ENCODE results near the gene TLN1.

TLN1 gene

GRCh38 chr9:35759795-35760194 is 27.8 kb upstream of the TLN1 start (continued):
- TF ChIP-seq ZNF133 (tag by site-specific recombination; IDR thresholded peaks at IDR 0.05) (no peak), GLI4 (tag by site-specific recombination; IDR thresholded peaks at IDR 0.05) (no peak)

GRCh38 chr9:35758475-35759050 is 26.6 kb upstream of the TLN1 start:
- no peaks in the 10 kb centered on the region for H3K9me3 ChIP-seq (ENCODE audit: control insufficient read depth, insufficient read depth, low read depth, low read length)
- H3K27ac ChIP-seq (ENCODE audit: extremely low read depth, low read depth, low read length), result no peak overlapping the region
- H3K36me3 ChIP-seq (ENCODE audit: control insufficient read depth in 2 of 2, insufficient read depth in 1 of 2, low read length in 2 of 2), result peaks cover 0 to 28% of the 10 kb centered on the region in 2 experiments; a peak in 1 of 3 replicates
- ChIA-PET POLR2A (no interaction called here), CTCF (interaction anchor here (0.7 to 3.9 kb wide), 6 partner anchors 10 to 714 kb away, joined by 3 to 20 read pairs (median 4); partner anchors contain the start of genes CREB3 and TLN1)
- peaks cover 13% of the 10 kb centered on the region for H3K4me1 ChIP-seq (ENCODE audit: control insufficient read depth, insufficient read depth, low read length)
- TF ChIP-seq ZNF624 (tag by site-specific recombination; IDR thresholded peaks at IDR 0.05) (no peak), KLF7 (tag by site-specific recombination; IDR thresholded peaks at IDR 0.05; ENCODE audit: borderline replicate concordance) (no peak), ZNF837 (tag by site-specific recombination; IDR thresholded peaks at IDR 0.05) (no peak), ZNF354C (tag by site-specific recombination; IDR thresholded peaks at IDR 0.05; ENCODE audit: borderline replicate concordance, low read depth) (no peak), ZBTB6 (tag by site-specific recombination; IDR thresholded peaks at IDR 0.05) (no peak), ZSCAN4 (tag by site-specific recombination; IDR thresholded peaks at IDR 0.05) (no peak), FEZF1 (tag by site-specific recombination; IDR thresholded peaks at IDR 0.05) (no peak), ZNF211 (tag by site-specific recombination; IDR thresholded peaks at IDR 0.05; ENCODE audit: low read depth) (no peak), YY1 (tag by site-specific recombination; IDR thresholded peaks at IDR 0.05) (no peak), ZSCAN30 (tag by site-specific recombination; IDR thresholded peaks at IDR 0.05) (no peak), EGR2 (tag by site-specific recombination; IDR thresholded peaks at IDR 0.05; ENCODE audit: low read depth) (no peak), ZBTB26 (tag by site-specific recombination; optimal IDR thresholded peaks at IDR 0.05) (no peak), ZNF335 (tag by site-specific recombination; conservative IDR thresholded peaks at IDR 0.05) (no peak), ZNF488 (tag by site-specific recombination; IDR thresholded peaks at IDR 0.05) (no peak), MEIS1 (CRISPR knock-in tag; IDR thresholded peaks at IDR 0.05; ENCODE audit: borderline replicate concordance) (no peak), GLI4 (tag by site-specific recombination; IDR thresholded peaks at IDR 0.05) (no peak)
- H3K4me3 ChIP-seq (ENCODE audit: low read depth, low read length), result no peak overlapping the region

GRCh38 chr9:35757892-35758275 is 25.9 kb upstream of the TLN1 start:
- ChIA-PET POLR2A (interaction anchor here (2.6 kb wide), 1 partner anchor 26 kb away, joined by 12 read pairs; the partner anchor contains the start of genes CREB3 and TLN1), CTCF (interaction anchor here (0.7 to 3.9 kb wide), 4 partner anchors 9 to 92 kb away, joined by 4 to 20 read pairs (median 5); partner anchors contain the start of genes CREB3 and TLN1)
- peaks cover 0 to 35% of the 10 kb centered on the region in 2 experiments; a peak in 1 of 3 replicates for H3K36me3 ChIP-seq (ENCODE audit: control insufficient read depth in 2 of 2, insufficient read depth in 1 of 2, low read length in 2 of 2)
- no peaks in the 10 kb centered on the region for H3K9me3 ChIP-seq (ENCODE audit: control insufficient read depth, insufficient read depth, low read depth, low read length)
- no peak for TF ChIP-seq ZEB2 (tag by site-specific recombination; IDR thresholded peaks at IDR 0.05)
- TF ChIP-seq ZNF394 (tag by site-specific recombination; IDR thresholded peaks at IDR 0.05; ENCODE audit: borderline replicate concordance), result no peak
- peaks cover 13% of the 10 kb centered on the region for H3K4me1 ChIP-seq (ENCODE audit: control insufficient read depth, insufficient read depth, low read length)
- H3K27ac ChIP-seq (ENCODE audit: extremely low read depth, low read depth, low read length), result peak overlapping the region; percentile 94; the same call in 1 of the 2 replicates
- H3K4me3 ChIP-seq (ENCODE audit: low read depth, low read length), result peak overlapping the region; percentile 71
